ENCODE data around the gene TMEM229B.

TMEM229B gene

DNA sequence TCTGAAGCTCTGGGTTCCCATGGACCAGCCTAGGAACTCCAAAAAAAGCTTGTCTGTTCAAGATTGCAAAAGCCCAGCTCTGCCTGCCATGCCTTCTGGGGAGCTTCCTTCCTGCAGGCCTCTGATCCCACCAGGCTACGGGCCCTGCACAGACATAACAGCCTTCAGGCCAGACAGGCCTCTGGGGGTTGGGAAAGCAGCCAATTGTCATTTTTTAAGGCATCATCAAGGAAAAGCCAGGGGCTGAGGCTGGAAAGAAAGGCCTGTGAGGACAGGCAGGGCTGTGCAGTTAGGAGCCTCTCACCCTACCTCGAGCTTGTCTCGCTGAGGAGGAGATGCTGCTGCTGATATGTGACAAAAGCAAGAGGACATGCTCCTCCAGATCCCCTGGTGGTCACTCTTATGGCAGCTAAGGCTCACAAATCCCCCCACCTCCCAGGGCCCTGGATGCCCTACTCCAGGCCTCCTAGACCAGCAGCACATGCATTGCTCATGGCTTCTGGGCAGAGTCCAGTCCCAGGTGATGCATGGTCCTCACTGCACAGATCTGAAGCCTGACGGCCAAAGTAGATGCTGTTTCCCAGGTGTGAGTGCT is 2.9 kb downstream of the TMEM229B start:
- no peak for DNase-seq

DNA sequence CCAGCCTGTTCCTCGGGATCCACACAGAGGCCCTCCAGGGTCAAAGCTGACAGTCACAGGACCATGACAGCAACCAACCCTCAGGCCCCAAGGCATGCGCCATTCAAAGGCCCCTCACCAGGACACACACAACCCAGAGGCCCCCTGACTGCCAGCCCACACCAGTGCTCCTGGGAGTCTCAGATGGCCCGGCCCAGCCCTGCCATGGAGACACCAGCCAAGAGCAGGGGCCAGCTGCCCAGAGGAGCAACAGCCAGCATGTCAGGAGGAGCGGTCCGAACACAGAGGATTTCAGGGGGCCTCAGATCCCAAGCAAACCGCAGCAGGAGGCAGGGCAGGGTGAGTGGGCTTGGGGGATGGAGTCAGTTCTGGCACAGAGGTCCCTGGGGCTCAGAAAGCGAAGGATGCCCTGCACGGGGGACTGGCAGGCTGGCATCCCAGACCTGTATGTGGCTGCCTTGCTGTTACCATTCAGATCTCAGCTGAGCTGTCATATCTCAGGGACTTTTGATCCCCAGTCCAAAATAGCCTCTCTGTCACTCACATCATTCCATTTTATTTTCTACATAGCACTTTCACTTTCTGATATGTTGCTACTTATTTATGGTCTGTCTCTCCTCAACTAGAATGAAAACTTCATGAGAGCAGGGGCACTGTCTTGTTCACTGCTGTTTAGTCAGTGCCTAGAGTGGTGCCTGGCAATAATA is 4.8 kb downstream of the TMEM229B start:
- DNase-seq = no peak

DNA sequence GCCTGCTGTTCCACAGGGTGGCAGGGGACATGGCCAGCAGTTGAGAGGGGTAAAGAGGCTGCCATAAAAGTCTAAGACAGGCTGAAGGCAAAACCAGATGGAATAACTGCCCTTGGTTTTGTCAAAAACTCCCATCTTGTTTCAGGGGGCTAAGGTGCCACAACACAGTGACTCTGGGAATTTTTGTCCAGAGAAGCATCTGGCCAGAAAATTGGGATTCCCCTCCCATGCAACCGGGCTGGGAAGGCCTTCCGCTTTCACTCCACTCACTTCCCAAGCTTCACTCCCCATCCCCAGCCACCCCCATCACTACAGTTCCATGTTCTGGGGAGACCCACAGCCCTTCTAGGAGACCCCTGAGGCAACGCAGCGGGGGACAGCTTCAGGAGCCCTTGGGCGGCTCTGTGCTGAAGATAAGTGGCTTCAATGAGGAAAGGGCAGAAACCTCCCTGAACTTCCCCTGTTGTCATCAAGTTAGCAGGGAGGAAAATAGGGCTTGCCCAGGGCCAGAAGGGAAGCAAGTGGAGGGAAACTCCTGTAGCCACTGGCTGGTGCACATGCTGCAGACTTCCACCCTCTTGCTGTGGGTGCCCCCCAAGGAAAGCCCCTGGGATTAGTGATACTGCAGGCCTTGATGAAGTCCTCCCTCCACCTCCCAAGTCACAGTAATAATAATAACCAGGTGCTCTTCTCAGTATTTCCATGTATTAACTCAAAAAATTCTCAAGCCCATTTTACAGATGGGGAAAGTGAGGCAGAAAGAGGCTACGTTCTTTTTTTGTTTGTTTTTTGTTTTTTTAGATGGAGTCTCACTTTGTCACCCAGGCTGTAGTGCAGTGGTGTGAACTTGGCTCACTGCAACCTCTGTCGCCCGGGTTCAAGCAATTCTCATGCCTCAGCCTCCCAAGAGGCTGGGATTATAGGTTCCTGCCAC is 6.0 kb downstream of the TMEM229B start:
- no peak for DNase-seq

DNA sequence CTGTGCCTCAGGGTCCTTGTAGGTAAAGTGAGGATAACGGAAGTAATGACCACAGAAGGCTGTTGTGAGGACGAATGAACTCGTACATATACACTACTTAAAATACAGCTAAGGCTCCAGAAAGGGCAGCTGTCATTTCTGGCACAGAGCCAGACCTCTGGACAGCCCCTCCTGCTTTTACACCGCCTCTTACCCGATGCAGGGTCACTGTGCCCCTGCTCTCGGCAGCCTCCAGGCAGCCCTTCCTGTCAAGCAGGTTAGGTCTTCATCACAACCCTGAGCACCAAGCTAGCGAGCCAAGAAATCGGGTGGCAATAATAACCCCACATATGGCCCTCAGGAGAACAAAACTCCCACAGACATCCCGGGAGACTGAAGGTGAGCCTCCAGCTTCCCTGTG is 8.5 kb downstream of the TMEM229B start:
- peak; percentile 42 for DNase-seq

DNA sequence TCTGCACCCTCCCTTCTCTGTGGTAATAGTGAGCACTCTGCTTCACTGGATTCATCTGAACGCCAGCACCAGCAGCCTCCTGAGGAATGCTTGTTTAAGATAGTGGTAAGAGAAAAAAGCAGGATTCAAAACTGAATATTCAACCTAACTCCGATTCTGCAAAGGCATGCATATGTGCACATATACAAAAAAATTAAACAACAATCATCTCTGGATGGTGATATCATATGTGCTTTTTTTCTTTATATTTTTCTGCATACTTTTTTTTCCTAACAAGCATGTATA is 9.8 kb downstream of the TMEM229B start:
- no peak for DNase-seq

DNA sequence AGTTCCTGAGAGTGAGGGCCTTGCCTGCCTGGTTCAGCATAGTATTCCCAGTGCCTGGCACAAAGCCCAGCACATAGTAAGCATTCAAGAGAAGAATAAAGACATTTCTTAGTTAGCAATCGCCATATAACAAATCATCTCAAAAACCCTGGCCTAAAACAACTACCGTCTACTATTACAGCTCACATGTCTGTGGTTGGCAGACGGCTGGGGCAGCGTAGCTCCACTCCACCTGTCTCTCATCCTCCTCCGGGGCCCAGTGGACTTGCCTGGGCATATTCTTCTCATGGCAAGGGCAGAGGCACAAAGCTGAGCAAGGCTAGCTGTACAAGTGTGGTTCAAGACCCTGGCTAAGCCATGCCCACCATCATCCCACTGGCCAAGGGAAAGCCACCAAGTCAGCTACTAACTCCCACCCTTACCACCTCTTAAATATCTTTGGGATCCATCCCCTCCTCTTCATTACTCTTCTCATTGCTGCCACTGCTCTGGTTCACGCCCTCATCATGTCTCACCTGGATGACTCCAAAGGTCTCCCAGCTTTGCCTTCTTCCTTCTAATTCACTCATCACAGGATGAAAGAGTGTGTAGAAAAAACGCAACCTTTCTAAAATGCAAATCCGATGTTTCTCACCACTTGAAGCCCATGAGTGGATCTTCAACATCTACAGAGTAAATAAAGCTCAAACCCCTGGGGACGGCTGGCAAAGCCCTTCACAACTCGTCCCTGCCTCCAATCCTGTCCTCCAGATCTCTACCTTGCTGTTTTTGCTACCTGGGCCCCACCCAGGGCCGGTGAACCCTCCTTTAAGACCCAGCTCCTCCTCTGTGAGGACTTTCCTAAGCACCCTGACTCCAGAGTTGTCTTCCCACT is 10.4 kb downstream of the TMEM229B start:
- DNase-seq = no peak

DNA sequence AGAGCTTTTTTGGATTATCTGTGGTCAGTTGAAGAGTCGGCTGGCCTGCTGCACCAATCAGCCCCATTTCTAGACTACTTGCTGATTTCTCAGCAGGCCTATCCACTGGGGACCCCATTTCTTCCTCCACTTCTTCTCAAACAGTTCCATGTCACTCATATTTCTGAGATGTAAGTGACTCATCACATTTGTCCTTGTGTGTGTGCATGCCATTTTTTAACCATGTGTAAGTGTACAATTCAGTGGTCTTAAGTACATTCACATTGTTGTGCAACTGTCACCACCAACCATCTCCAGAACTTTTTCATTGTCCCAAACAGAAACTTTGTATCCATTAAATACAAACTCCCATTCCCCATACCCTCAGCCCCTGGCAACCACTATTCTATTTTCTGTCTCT is 14.2 kb downstream of the TMEM229B start:
- no peak for DNase-seq

DNA sequence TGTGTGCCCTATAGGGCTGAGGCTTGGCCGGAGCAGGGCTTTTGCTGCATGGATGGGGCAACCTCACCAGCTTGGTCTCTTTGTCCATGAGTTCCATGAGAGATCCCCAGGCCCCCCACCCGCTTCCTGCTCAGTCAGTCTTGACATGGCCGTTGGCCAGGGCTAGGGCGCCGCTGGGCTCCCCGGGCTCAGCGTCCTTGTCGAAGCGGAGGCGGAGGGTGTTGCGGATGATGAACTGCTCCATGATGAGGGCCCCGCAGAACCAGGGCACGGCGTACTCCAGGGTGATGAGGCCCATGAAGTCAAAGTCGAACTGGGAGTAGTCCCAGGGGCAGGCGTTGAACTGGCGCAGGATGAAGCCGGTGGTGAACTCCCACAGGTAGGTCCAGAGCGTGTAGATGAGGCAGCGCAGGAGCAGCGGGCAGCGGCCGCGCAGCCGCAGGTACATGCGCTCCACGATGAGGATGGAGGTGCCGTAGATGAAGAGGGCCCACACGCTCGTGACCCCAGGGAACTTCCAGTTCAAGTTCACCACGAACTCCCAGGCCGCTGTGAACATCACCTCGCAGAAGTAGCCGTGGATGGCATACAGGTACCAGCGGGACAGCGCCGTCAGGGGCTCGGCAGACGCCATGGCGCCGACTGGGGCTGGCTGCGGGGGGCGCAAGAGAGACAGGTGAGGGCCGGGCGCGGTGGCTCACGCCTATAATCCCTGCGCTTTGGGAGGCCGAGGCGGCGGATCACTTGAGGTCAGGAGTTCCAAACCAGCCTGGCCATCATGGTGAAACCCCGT is 15.0 kb downstream of the TMEM229B start:
- no peak for DNase-seq

DNA sequence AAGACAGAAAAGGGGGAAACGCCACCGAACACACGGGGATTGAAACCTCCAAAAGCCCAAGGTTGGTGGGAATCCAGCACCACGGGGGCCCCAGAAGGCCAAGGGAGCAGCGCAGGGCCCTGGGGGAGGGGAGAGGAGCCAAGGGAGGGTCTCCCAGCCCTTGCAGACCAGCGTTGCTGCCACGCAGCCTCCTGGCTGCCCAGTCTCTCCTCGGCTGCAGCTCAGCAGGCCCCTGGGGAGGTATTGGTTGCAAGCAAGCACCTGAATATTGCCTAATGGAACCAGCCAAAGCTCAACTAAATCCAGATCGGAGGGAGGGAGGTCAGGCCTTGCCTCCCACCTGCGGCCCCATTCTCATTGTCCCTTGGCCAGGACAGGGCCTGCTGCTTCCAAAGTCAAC is 15.8 kb downstream of the TMEM229B start:
- no peak for DNase-seq

DNA sequence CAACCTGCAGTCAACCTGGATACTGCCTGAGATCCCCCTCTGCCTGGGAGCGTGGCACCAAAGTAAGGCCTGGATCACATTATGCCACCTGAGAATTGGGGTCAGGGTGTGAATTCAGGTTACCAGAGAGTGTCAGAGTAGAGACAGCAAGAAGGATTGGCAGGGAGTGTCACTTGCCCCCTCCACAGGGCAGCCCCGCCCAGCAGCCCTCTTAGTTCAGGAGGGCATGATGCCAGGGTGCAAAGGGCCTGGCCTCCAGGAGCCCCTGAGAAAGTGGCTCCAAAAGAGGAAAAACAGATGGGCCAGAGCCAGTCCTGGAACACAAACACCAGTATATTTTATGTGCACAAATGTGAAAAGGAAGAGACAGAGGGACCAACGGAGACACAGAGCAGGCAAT is 18.6 kb downstream of the TMEM229B start:
- no peak for DNase-seq

DNA sequence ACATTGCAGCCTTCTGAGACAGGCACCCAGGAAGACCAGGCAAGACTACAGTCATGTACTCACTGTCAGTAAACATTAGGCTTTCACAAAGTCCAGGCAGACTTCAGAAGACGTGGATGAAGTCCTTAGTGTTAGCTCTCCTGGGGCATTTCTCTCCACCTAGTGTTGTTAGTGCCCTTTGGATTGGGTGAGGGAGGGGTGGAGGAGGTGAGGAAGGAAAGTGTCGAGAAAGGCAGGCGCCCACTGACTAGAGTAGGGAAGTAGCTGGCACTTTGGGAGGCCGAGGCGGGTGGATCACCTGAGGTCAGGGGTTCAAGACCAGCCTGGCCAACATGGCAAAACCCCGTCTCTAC is 20.2 kb downstream of the TMEM229B start:
- no peak for DNase-seq

DNA sequence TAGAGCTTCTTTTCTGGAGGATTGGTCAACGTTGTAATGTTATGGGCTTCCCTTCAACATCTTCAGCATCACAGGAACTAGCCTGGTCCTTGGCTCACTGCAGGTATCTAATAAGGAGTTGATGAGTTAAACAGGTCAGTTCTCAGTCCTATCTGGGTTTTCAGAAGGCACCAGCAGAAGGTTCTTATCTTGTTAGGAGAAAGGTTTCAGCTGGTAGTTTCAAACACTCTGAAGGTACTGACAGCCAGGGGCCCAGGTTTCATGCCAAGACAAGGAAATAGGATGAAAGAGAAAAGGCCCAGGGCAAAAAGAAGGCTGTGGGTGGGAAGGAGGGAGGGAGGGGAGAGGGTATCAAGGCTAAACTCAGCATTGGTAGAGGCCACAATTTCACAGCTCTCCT is 21.4 kb downstream of the TMEM229B start:
- no peak for DNase-seq

DNA sequence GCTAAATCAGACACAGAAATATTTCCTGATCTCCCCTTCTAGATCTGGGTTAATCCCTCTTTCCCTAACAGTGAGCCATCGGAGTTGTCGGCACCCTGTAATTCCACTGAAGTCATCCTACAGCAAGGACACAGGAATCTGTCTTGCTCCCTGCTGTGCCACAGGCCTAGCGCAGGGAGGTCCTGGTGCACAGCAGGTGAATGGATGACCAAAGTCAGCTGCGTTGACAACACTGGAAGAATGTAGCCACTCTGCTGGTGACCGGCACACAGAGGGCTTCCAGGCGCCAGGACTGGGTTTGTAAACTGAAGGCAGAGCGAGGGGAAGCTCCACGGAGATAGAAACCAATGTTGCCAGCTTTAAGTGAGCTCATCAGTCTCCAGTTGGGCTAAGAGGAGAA is 23.6 kb downstream of the TMEM229B start:
- DNase-seq = no peak

DNA sequence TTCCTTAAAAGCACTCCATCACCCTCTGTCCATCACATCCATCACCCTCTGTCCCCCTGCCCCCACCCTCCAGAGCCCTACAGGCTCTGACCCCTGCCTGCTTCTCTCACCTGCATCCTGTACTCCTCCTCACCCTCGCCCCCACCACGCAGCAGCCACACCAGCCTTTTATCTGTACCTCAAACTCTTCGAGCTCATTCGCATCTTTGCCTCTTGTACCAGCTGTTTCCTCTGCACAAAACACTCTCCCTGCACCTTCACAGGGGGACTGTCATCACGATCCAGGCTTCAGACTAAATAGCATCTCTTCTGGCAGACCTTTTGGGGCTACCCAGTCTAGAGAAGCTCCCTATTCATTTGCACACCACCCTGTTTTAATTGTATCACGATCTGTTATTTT is 24.1 kb downstream of the TMEM229B start:
- no peak for DNase-seq

DNA sequence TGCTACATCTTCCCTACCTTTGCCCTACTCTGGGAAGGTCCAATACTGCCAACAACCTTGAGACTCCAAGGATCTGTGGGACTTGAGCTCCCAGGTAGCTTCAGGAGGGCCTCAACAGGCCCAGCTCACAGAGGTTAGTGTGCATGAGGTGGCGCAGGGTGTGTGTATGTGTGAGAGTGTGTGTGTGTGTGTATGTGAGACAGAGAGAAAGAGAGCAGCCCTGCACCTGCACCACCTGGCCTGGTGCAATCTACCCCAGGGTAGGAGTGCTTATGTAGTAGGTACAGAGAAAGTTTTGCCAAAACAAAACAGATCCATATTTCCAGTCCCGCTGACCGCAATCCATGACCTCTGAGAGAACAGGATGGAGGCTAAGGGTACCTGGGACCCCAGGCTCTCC is 24.6 kb downstream of the TMEM229B start:
- no peak for DNase-seq

DNA sequence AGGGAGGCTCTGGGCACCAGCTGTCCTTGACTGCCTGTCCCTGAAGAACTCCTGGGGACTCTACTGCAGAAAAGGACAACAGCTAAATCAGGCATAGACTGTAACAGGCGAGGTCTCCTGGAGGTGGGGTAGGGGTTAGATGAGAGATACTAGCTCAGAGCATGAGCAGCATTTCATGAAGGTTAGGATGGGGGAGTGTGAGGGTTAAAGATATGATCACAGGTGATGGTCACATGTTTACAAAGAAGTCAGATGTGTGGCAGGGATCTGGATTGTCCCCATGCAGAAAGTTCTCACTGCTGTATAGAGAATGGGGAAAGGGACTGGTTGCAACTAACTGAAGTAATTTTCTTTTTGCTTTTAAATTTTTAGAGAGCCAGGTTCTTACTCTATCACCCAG is 26.5 kb downstream of the TMEM229B start:
- DNase-seq = no peak

DNA sequence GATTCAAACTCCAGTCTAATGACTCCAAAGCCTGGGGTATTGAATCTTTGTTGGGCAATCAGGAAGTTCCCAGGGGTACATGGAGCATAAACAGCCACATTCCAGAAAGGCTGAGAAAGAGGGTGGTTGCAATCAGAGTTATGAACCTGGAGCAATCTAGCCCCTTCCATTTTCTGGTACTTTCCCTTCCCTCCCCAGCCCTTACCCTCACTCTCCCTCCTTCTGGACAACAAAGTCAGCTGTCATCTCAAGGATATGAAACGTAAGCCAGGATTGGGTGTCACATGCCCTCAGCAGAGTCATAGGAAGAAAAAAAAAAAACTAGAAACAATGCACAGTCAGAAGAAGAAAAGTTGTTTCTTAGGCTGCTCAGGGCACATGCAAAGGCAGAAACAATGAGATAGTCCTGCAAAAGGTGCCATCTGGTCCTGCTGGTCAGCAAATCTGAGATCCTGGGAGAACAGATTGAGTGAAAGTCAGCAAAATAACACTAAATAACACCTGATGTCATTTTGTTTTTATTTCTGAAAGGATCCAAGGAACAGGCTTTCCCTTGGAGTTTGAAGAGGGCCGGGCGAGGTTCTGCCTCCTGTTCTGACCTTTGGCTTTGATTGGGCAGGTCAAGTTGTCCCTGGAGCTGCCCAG is 27.1 kb downstream of the TMEM229B start:
- no peak for DNase-seq

DNA sequence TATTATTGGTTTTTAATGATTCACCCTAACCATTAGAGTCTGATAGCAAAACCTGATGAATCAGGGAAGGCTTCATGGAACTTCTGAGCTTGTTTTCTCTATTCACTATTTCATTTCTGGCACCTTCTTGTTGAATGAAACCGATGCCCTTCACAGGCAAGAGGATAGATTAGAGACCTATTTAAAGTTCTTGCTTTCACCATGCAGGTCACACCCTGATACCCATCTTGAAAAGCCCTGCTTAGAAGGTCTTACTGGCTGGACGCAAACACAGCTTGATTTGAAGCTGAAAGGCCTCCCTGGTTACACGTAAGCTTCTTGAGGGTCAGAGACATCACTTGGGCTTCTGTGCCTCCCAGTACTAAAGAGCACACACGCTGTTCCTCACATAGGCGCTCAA is 29.2 kb downstream of the TMEM229B start:
- DNase-seq = no peak

DNA sequence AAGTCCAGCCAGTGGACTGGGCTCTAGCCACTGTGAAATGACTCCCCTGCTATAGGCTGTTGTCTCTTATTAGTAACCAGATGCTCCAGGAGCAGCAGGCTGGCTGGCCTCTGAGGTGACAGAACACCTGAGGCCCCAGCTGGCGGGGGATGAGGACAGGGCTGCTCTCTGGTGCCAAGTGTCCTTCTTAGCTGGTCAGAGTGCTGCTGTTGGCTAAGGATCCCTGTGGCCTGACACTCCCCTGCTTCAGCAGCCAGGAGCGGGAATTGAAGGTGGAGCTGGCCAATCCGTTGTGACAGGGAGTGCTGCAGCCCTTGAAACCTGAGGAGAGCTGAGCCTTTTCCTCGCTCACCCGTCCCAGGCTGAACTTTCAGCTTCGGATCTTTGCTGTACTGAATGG is 30.7 kb downstream of the TMEM229B start:
- peak; percentile 39 for DNase-seq

DNA sequence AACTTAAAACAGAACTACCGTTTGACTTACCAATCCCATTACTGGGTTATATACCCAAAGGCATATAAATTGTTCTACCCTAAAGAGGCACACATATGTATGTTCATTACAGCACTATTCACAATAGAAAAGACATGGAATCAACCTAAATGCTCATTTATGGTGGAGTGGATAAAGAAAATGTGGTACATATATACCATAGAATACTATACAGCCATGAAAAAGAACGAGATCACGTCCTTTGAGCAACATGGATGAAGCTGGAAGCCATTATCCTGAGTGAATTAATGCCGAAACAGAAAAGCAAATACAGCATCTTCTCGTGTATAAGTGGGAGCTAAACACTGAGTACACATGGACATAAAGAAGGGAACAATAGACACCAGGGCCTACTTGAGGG is 31.8 kb downstream of the TMEM229B start:
- DNase-seq = no peak

DNA sequence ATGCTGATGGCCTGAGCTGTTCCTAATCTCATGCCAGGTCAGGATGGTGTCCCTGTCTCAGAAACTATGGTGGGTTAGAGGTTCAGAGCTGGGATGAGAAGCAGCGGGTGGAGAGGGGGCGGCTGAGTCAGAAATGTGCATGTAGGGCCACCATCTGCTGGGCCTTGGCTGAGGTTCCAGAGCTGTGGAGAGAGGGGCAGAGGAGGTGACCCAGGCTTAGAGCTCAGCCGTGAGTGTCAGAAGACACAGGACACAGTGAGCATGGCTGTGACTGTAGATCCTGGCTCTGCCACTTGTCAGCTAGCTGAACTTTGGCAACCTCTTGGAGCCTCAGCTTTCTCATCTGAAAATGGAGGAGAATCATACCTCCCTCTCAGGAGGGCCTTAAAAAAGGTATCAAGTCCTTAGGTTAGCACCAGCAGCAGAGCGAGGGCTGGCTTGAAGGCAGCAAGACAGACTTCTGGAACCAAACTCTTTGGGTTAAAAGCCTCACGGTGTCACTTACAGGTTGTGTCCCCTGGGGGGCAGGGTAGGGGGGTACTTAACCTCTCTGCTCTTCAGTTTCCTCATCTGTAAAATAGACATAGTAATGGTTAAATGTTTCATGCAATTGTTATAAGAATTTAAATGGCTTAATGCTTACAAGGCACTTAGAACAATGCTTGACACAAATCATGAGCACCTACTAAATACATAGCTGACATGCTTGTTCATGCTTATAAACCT is 34.8 kb downstream of the TMEM229B start:
- no peak for DNase-seq
